KMS-11 (cell line): Measurements from ENCODE around the gene SLC25A42.

Source experiments
- H2AFZ ChIP-seq: fragments of 200-600 bp; sonication (generic); 2 replicates; pipeline ENCODE4 v1.6.1; 2016; ENCODE audit warnings: antibody characterized with exemption, mixed run types, low read depth
- H3K27ac ChIP-seq: fragments of 200-600 bp; sonication (generic); 2 replicates; pipeline ENCODE4 v1.6.1; 2016; ENCODE audit warnings: mild to moderate bottlenecking, mixed run types
- H3K27me3 ChIP-seq: fragments of 200-600 bp; sonication (generic); 2 replicates; pipeline ENCODE4 v1.6.1; 2017; ENCODE audit warnings: mild to moderate bottlenecking, low read depth, mixed run types, moderate library complexity; ENCODE audit not compliant: insufficient read depth
- H3K36me3 ChIP-seq: fragments of 200-600 bp; sonication (generic); 2 replicates; pipeline ENCODE4 v1.6.1; 2017; ENCODE audit warnings: mild to moderate bottlenecking, mixed run types; ENCODE audit not compliant: insufficient read depth
- H3K4me1 ChIP-seq: fragments of 200-600 bp; sonication (generic); 2 replicates; pipeline ENCODE4 v1.6.1; 2016; ENCODE audit warnings: mild to moderate bottlenecking, low read depth, mixed run types; ENCODE audit not compliant: poor library complexity, severe bottlenecking
- H3K4me2 ChIP-seq: fragments of 200-600 bp; sonication (generic); 2 replicates; pipeline ENCODE4 v1.7.0; 2016; ENCODE audit warnings: mild to moderate bottlenecking, mixed run types
- H3K4me3 ChIP-seq: fragments of 200-600 bp; sonication (generic); IDR thresholded peaks from 2 replicates; pipeline ENCODE4 v1.6.1; 2017; ENCODE audit warnings: low read depth, low read length, mixed read lengths; ENCODE audit not compliant: insufficient read depth
- H3K79me2 ChIP-seq: fragments of 200-600 bp; sonication (generic); 2 replicates; pipeline ENCODE4 v1.6.1; 2016; ENCODE audit warnings: low read depth, mixed run types; ENCODE audit not compliant: insufficient read depth
- H3K9ac ChIP-seq: fragments of 200-600 bp; sonication (generic); 2 replicates; pipeline ENCODE4 v1.6.1; 2016; ENCODE audit warnings: mild to moderate bottlenecking, mixed run types
- H4K20me1 ChIP-seq: fragments of 200-600 bp; sonication (generic); 2 replicates; pipeline ENCODE4 v1.6.1; 2016; ENCODE audit warnings: mild to moderate bottlenecking, mixed run types; ENCODE audit not compliant: insufficient read depth
- CTCF ChIP-seq: fragments of 200-600 bp; sonication (generic); conservative IDR thresholded peaks from 2 replicates; pipeline ENCODE4 v1.6.1; 2017; ENCODE audit warnings: low read depth, mild to moderate bottlenecking, antibody characterized with exemption, low read length, moderate library complexity, mixed read lengths

The SLC25A42 gene

GRCh38 chr19:19139876-19140229 lies 76.1 kb downstream of the SLC25A42 start:
- H3K9ac ChIP-seq: no peak overlapping the region
- TF ChIP-seq CTCF: no peak; the same call in 1 of the 2 replicates
- H3K79me2 ChIP-seq: peaks cover 12% of the 10 kb centered on the region; the same call in 1 of the 2 replicates
- H2AFZ ChIP-seq: no peak overlapping the region
- H3K36me3 ChIP-seq: no peaks in the 10 kb centered on the region
- no peak overlapping the region for H3K4me2 ChIP-seq
- no peak overlapping the region for H3K4me3 ChIP-seq
- no peaks in the 10 kb centered on the region for H3K27me3 ChIP-seq
- H3K27ac ChIP-seq: no peak overlapping the region
- no peaks in the 10 kb centered on the region for H3K4me1 ChIP-seq
- H4K20me1 ChIP-seq: no peaks in the 10 kb centered on the region

GRCh38 chr19:19140476-19140875 lies 76.7 kb downstream of the SLC25A42 start:
- no peak for TF ChIP-seq CTCF
- no peak overlapping the region for H2AFZ ChIP-seq
- no peak overlapping the region for H3K4me2 ChIP-seq
- no peak overlapping the region for H3K9ac ChIP-seq
- no peaks in the 10 kb centered on the region for H3K27me3 ChIP-seq
- no peaks in the 10 kb centered on the region for H3K4me1 ChIP-seq
- H3K36me3 ChIP-seq: no peaks in the 10 kb centered on the region
- H3K79me2 ChIP-seq: peaks cover 12% of the 10 kb centered on the region; the same call in 1 of the 2 replicates
- H4K20me1 ChIP-seq: no peaks in the 10 kb centered on the region
- no peak overlapping the region for H3K4me3 ChIP-seq
- no peak overlapping the region for H3K27ac ChIP-seq

DNA sequence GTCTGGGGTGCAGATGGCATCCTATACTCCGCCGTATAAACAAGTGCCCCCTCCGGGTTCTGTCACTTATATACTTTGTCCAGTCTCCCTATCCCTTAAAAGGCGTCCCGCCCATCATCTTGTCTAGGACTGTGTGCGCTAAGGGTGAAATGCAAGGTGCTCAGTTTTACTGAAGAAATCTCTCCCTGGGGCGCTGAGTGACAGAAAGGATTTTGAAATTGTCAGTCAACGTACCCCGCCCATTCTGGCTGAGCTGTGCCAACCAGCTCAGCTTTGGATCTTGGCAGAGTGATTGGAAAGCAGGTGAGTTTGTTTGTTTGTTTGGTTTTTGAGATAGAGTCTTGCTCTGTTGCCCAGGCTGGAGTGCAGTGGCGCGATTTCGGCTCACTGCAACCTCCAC lies 78.6 kb downstream of the SLC25A42 start:
- TF ChIP-seq CTCF: no peak

GRCh38 chr19:19145281-19145680 lies 81.5 kb downstream of the SLC25A42 start:
- peak overlapping the region; percentile 78; the same call in 1 of the 2 replicates for H2AFZ ChIP-seq
- no peak for TF ChIP-seq CTCF
- H3K36me3 ChIP-seq: no peaks in the 10 kb centered on the region
- no peak overlapping the region for H3K4me2 ChIP-seq
- H3K4me1 ChIP-seq: no peaks in the 10 kb centered on the region
- no peak overlapping the region for H3K9ac ChIP-seq
- no peak overlapping the region for H3K4me3 ChIP-seq
- H3K27me3 ChIP-seq: no peaks in the 10 kb centered on the region
- no peaks in the 10 kb centered on the region for H3K79me2 ChIP-seq
- no peak overlapping the region for H3K27ac ChIP-seq
- H4K20me1 ChIP-seq: no peaks in the 10 kb centered on the region

More for the DNA sequence above, 78.6 kb downstream of the SLC25A42 start:
- no peak overlapping the region for H3K9ac ChIP-seq
- H3K79me2 ChIP-seq: peaks cover 6% of the 10 kb centered on the region; the same call in 1 of the 2 replicates
- no peak overlapping the region for H2AFZ ChIP-seq
- no peak overlapping the region for H3K27ac ChIP-seq
- H3K4me2 ChIP-seq: no peak overlapping the region
- no peaks in the 10 kb centered on the region for H4K20me1 ChIP-seq
- H3K27me3 ChIP-seq: no peaks in the 10 kb centered on the region
- H3K36me3 ChIP-seq: no peaks in the 10 kb centered on the region
- H3K4me1 ChIP-seq: no peaks in the 10 kb centered on the region
- H3K4me3 ChIP-seq: no peak overlapping the region
